ENCODE measurements around the gene TPST1.

Gene TPST1

DNA sequence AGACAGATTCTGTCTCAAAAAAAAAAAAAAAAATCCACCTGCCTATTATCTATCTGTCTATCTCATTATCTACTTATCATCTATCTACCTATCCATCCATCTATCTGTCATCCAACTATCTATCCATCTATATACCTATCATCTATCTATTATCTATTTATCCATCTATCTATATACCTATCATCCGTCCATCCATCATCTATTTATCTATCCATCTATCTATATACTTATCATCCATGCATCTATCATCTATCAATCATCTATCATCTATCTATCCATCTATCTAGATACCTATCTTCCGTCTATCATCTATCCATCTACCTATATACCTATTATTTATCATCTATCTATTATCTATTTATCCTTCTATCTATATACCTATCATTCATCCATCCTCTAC, 16.5 kb upstream of the TPST1 start:
- DNase-seq (ENCODE audit: low read depth), result no peak
- TF ChIP-seq CTCF (IDR thresholded peaks at IDR 0.05; ENCODE audit: insufficient read depth, low read depth, low read length, missing control alignments), result no peak
- no peak overlapping the region for H3K4me3 ChIP-seq (ENCODE audit: low read length)

GRCh38 chr7:66189695-66190503, 15.2 kb upstream of the TPST1 start:
- no peak overlapping the region for H3K4me3 ChIP-seq (ENCODE audit: low read length)
- no peak for DNase-seq (ENCODE audit: low read depth)
- TF ChIP-seq CTCF (IDR thresholded peaks at IDR 0.05; ENCODE audit: insufficient read depth, low read depth, low read length, missing control alignments), result no peak

DNA sequence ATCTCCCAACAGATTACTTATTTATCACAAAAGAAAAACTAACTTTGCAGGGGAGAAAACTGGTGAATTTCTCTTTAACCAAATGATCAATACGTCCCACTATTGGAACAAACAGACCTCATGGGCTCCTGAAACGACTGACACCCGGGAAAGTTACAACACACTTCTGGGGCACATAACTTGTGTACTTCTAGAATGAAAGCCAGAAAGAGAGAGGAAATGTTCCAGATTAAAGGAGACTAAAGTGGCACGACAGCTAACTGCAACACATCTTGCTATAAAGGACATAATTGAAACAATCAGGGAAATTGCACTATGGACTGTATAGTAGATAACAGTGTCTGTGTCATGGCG, 14.7 kb upstream of the TPST1 start:
- no peak overlapping the region for H3K4me3 ChIP-seq (ENCODE audit: low read length)
- no peak for TF ChIP-seq CTCF (IDR thresholded peaks at IDR 0.05; ENCODE audit: insufficient read depth, low read depth, low read length, missing control alignments)
- DNase-seq (ENCODE audit: low read depth), result no peak

DNA sequence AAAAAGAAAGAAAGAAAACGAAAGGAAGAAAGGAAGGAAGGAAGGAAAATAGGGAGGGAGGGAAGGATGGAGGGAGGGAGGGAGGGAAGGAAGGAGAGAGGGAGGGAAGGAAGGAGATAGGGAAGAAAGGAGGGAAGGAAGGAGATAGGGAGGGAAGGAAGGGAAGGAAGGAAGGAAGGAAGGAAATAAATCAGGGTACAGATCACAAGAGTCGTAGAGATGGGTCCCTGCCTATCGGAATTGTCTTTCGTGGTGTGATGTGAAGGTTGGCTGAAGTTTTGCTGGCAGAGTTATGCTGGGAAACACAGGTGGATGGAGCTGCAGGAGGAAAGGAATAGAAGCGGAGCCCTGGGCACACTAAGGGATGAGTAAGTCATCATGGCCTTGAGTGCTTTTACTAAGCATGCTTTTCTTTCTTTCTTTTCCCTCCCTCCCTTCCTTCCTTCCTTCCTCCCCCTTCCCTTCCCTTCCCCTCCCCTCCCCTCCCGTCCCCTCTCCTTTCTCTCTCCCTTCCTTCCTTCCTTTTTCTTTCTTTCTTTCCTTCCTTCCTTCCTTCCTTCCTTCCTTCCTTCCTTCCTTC, 11.9 kb upstream of the TPST1 start:
- no peak for DNase-seq (ENCODE audit: low read depth)
- TF ChIP-seq CTCF (IDR thresholded peaks at IDR 0.05; ENCODE audit: insufficient read depth, low read depth, low read length, missing control alignments), result no peak
- no peak overlapping the region for H3K4me3 ChIP-seq (ENCODE audit: low read length)

- no peak for TF ChIP-seq CTCF (IDR thresholded peaks at IDR 0.05; ENCODE audit: insufficient read depth, low read depth, low read length, missing control alignments)
- H3K4me3 ChIP-seq (ENCODE audit: low read length), result no peak overlapping the region
- DNase-seq (ENCODE audit: low read depth), result no peak
These were observed 6.7 kb upstream of the TPST1 start for GRCh38 chr7:66198469-66198868.

- no peak overlapping the region for H3K4me3 ChIP-seq (ENCODE audit: low read length)
- no peak for DNase-seq (ENCODE audit: low read depth)
- no peak for TF ChIP-seq CTCF (IDR thresholded peaks at IDR 0.05; ENCODE audit: insufficient read depth, low read depth, low read length, missing control alignments)
These were observed 6.2 kb upstream of the TPST1 start for GRCh38 chr7:66198956-66199355.

GRCh38 chr7:66202441-66202840, 2.7 kb upstream of the TPST1 start:
- H3K4me3 ChIP-seq (ENCODE audit: low read length), result no peak overlapping the region
- no peak for DNase-seq (ENCODE audit: low read depth)
- TF ChIP-seq CTCF (IDR thresholded peaks at IDR 0.05; ENCODE audit: insufficient read depth, low read depth, low read length, missing control alignments), result no peak

Measured in epithelial cell of esophagus (primary cell).